Activated T-helper 9 cell treated with anti-CD3 and anti-CD28 coated beads, Interleukin-2, amount 50 U/mL, for 16 hours (primary cell): ENCODE measurements around the gene ANKMY1.
"Not testable (repeated sequence)": the region's sequence is repeated elsewhere in the genome, so short reads cannot be mapped to it uniquely, and the experiment has no call there.

Experiments
- DNase-seq: peaks from one replicate; pipeline ENCODE4 v3.0.0-alpha.2; 2020; ENCODE audit warnings: low read depth

The ANKMY1 gene

DNA sequence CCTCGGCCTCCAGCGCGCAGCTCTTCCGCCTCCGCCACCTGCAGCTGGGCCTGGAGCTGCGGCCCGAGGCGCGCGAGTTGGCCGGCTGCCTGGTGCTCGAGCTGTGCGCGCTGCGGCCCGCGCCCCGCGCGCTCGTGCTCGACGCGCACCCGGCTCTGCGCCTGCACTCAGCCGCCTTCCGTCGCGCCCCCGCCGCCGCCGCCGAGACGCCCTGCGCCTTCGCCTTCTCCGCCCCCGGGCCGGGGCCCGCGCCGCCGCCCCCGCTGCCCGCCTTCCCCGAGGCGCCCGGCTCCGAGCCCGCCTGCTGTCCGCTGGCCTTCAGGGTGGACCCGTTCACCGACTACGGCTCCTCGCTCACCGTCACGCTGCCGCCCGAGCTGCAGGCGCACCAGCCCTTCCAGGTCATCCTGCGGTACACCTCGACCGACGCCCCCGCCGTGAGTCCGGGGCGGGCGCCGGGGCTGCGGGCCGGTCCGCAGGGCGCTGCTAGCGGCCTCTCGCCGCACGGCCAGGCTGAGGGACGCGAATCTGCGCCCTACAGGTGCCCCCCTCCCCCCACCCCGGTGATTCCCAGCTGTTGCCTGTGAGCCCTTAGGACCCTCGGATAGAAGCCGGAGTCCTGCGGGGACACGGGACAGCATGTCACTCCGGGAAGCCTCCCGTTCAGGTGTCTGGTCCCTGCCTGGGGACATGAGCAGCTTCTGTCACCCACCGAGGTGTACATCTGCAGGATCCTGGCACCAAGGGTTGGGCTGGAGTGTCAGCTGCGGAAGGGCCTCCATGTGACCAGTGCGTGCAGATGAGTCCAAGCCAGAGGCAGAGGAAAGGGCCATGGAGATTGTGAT lies 11.1 kb upstream of the ANKMY1 start:
- DNase-seq, result peak; percentile 35

DNA sequence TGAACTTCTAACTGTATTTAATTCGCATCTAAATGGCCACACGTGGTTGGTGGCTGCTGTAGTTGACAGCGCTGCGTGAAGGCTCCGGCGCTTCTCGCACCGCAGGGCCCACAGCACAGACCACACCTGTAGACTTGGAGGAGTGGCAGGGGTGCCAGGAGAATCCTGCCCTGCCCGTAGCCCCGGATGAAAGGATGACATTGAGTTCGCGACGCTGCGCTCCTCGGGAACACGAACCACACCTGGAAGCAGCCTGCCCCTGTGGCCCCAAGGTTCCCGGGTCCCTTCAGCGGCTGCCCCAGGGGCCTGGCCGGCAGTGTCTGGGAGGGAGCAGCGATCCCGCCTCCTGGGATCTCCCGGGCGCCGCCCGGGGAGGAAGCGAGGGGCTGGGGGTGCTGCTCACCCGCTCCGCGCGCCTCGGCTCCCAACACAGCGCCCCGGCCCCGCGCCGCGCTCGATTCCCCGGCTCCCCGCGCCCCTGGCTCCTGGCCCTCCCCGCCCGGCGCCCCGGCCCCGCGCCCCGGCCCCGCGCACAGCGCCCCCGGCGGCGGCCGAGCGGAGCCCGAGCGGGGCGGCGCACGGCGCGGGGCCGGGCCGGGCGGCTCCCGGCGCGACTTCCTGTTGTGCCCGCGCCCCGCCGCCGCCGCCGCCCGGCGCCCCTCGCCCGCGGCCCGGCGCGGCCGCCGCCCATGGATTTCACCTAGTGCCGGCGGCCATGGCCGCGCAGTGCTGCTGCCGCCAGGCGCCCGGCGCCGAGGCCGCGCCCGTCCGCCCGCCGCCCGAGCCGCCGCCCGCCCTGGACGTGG lies 10.3 kb upstream of the ANKMY1 start, which contains the start of gene RNPEPL1:
TSS of gene RNPEPL1 (plus strand) at position 613 of the 806 bp plus-strand sequence. CDS start at position 716, 103 bp downstream.
- peak; percentile 34 for DNase-seq

DNA sequence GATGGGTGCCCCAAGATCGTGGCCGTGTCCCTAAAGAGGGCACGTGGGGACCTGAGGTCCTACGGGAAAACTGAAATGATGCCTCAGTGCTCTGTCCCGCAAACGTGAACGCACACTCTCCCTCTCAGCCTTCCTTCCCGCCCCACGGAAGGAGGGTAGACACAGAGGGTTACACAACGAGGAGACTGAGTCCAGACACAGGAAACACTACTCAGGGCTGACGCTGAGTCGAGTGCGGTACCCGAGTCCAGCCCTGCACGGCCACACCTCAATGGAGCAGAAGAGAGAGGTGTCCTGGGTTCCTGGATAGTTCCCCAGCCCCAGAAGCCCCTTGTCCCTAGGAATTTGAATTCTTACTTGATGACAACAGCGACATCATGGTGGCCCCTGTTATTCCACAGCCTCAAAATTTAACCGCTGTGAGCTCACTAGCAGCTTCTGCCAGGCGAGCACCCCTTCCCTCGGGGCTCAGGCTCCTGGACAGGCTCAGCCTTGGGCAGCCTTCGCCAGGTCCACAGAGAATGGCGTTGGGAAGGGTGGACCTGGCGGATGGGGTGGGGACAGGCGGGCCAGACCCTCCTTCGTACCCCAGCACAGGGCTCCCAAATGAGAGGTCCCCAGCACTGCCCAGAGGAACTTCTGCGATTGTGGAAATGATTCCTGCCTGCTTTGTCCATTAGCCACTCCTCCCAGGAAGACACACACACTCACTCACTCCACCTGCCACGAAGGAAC lies 9.5 kb upstream of the ANKMY1 start:
- DNase-seq, result no peak

DNA sequence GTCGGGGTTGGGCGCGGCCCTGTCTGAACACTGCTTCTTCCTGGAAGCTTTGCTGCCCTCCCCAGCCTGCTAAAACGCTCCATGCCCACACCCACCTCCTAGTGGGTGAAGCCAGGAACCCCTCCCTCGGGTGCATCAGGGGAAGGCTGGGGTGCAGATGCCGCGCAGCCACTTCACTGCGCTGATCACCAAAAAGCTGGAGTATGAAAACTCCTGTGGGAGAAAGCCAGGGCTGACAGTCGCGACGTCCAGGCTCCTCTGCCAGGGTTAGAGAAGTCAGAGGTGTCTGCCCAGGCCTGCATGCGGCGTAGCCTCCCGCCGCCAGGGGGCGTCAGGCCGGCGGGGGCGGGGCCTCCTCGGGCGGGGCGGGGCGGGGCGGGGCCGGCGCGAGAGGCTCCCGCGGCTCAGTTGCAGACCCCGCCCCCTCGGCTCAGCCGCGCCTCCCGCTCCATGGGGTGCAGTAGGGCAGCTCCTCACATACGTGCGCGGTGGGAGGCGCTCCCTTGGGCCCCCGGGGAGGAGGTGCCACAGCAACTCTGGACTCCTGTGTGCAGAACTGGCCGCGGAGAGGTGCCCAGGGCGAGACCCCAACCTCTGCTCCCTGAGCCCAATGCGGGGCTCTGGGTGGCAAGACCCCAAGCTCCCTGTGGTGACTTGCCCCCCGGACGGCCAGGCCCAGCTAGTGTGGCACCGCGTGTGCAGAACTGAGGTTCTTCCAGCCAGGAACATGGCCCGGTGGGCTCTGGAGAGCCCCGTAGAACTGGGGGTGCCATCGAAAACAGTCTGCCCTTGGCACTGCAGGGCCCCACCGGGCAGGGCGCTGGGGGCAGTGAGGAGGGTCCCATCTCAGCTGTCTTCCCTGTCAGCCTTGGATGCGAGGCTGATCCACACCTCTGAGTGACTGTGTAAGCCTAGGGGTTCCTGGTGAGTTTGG lies 8.7 kb upstream of the ANKMY1 start:
- peak; percentile 93 for DNase-seq

DNA sequence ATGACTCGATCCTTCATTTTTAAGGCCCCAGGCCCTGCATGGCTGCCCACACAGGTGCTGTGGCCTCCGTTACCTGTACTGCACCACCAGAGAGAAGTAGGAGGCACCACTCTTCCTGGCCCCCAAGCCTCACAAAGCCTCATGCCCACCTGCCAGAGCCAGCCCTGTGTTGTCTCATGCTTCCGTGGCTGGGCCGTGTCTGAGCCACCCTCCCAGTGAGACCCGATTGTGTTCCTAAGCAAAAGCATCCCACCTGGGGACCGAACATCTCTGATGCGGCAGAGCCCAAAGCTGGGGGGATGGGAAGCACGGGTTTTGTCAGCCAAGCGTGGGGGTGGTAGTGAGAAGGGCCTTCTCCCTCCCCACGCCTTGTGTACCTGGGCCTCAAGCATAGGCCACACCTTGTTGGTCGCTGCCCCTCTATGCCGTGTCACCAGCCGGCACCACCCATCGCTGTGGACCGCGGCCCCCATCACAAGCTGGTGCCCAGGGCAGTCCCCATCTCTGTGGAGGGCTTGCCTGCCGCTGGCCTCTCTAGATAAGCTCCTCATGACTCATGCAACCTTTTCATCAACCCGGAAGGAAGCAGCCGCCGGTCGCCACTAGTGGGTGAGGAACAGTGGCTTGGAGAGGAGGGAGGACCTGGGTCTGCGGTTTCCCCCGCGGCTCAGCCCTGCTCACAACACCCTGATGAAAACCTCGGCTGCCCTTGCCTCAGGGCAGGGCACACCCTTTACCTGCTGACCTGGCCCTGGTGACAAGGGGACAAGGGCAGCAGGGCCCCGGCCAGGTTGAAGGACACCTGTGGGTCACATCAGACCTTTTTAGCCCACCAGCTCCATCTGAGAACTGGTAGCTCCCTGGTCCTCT lies 7.8 kb upstream of the ANKMY1 start:
- peak; percentile 89 for DNase-seq

DNA sequence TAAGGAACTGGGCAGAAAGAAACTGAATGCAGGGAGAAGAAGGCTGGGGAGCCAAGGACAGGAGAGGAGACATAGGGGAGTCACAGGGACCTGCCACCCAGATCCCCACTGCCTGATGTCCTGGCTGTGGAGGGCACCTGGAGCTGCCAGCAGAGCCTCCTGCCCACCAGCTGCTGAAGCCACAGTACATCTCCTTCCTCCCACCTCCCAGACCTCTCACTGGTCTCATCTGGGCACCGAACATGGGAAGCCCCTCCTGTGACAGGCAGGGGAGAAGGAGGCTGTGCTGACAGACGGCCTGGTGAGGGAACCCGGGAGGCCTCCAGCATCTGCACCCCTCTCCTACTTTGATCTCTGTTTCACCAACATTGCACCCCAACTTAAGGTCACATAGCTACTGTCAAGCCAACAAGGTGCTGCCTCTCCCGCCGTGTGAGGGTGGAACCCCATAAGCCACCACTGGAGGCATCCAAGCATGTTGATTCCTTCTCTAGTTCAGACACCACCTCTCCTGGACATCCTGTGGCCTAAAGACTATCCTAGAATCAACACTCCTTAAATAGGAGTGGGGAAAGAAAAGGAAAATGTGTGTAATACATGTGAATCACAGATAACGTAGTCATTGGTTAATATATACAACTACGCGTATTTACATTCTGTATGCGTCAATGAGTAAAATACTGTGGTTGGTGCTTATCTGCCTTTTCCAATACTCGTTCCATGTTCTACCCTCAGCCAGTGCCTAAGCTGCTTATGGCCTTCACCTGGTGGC lies 7.0 kb upstream of the ANKMY1 start:
- DNase-seq, result no peak

DNA sequence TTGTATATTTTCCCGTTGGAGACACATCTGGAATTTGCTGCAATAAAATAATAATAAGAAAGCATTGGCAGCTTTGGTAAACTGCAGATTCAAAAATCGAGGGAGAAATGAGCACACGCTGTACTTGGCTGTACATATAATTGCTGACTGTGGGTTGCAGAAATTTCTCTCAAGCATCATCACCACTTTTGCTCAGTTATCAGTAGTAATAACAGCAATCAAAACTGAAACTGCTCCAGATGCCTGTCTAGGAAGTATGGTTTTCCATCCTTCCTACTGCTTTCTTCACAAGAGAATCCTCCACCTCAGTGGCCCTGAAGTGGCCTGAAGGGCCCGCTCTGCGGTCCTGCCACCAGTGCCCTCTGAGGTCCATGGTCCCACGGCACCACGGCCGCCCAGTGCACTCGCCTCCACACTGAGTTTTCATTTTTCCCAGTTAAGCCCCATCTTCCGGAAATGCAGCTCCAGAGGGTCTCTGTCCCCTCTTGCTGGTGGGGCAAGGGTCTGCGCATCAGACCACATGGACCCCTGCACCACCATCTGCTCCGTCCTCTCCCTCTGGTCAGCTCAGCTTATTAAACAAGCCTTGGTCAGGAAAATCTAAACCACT lies 6.3 kb upstream of the ANKMY1 start:
- DNase-seq, result no peak

DNA sequence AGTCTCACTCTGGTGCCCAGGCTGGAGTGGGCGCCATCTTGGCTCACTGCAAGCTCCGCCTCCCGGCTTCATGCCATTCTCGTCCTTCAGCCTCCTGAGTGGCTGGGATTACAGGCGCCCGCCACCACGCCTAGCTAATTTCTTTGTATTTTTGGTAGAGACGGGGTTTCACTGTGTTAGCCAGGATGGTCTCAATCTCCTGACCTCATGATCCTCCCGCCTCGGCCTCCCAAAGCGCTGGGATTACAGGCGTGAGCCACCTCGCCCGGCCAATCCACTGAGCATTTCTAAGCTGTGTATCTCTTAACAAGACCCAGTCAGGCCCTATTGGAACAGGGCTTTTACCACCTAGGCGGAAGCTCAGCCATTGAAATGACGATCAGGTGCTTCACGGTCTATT lies 5.4 kb upstream of the ANKMY1 start:
- not testable (repeated sequence) for DNase-seq

DNA sequence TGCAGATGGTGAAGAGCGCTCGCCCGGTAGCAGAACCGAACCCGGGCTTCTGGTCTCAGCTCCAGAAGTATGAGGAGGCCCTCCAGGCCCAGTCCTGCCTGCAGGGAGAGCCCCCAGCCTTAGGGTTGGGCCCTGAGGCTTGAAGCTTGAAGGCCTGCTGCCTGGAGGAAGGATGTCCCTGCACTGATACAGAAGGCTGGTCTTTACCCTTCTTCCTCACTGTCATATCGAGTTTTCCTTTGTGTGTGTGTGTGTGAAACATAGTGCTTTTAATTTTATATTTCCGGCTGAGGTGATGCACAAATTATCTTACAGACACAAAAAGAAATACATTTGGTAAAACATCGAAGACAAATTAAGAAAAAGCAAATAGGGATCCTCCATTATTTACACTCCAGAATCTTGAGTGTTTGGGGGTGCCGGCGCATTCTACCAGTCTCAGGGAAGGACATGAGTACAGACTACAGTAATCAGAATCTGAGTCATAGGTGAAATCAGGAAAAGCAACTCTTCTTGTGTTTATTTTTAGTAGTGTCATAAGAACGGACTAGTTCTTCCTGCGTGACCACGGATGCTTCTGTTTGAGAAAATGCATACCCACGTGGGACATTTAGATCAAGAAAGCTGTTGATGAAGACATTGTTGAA lies 3.7 kb upstream of the ANKMY1 start:
- no peak for DNase-seq

DNA sequence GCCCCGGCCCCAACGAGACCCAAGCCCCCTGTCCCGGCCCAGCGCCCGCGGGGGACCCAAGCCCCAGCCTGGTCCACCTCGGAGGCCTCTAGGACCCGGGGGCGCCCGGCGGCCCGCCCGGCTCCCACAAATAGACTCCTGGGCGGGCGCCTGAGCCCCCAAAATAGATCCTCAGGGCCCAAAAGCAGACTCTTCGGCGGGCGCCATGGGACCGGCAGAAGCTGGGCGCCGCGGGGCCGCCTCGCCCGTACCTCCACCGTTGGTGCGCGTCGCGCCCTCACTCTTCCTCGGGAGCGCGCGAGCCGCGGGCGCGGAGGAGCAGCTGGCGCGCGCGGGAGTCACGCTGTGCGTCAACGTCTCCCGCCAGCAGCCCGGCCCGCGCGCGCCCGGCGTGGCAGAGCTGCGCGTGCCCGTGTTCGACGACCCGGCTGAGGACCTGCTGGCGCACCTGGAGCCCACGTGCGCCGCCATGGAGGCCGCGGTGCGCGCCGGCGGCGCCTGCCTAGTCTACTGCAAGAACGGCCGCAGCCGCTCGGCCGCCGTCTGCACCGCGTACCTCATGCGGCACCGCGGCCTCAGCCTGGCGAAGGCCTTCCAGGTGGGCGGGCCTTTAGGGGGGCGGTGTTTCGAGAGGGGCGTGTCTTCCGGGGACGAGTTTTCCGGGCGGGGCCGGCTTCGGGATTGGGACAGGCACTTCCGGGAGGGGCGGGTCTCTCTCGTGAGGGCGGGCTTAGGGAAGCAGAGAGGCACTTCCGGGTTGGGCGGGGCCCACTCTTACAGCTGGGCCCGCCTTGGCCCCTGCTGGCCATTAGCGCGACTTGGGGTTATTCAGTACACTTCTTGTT lies 2.9 kb upstream of the ANKMY1 start:
- peak; percentile 99 for DNase-seq

DNA sequence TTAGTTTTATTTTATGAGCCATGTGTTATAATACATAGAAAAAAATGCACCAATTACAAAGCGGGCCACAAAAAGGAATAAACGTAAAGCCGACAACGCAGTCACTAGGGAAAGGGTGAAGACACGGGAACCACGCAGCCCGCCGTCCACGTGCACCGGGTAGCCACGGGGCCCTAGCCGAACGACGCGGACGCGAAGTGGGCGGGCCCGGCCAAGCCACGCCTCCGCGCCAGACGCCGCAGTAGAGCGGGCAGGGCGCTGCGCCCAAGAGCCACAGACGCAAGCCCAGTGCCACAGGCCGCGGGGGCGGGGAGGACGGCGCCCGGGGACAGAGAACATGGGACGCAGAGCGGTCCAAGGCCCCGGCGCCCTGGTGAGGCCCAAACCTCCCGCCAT lies 2.3 kb upstream of the ANKMY1 start, which contains the start of gene DUSP28:
TSS of gene DUSP28 (plus strand) at position 274 of the 396 bp plus-strand sequence. CDS start 328 bp downstream, outside the sequence.
- peak; percentile 87 for DNase-seq

DNA sequence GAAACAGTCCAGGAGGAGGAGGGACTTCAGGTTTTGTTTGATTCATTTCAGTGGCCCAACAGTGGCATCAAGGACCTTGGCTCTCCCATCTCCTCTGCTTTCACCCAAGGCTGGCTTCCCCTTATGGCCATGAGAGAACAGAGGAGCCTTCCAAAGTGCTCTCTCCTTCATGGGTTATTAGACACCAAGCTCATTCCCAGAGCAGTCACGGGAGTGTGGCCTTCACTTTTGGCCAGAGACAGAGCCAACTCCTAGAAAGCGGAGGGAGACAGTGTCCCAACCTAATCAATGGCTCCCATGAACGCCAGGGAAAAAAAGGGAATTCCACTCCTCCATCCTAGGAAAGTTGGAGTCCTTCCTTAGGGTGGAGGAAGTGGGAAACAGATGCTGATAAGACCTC lies 1.5 kb upstream of the ANKMY1 start:
- no peak for DNase-seq

DNA sequence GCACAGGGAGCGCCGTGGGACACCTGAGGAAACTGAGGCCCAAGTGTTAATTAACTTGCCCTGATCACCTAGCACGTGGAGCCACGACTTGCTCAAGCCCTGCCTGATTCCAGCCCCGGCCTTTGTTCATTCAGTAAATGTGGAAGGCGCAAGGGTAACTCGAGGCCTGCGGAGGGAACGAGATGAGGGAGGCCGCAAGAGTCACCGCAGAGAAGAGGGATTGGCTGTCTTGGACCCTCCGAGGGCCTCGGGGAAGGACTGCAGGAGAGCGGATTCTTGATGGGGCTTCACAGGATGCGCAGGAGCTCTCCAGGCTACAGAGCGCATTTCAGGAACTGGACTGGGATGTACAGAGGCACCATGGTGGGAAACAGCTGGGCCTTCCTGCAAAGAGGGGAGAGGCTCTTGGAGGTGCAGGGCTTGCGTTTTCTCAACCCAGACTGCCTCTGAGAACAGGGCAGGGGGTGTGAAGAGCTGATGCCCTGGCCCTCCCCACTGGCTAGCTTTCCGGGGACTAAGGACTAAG lies 511 bp upstream of the ANKMY1 start:
- no peak for DNase-seq

DNA sequence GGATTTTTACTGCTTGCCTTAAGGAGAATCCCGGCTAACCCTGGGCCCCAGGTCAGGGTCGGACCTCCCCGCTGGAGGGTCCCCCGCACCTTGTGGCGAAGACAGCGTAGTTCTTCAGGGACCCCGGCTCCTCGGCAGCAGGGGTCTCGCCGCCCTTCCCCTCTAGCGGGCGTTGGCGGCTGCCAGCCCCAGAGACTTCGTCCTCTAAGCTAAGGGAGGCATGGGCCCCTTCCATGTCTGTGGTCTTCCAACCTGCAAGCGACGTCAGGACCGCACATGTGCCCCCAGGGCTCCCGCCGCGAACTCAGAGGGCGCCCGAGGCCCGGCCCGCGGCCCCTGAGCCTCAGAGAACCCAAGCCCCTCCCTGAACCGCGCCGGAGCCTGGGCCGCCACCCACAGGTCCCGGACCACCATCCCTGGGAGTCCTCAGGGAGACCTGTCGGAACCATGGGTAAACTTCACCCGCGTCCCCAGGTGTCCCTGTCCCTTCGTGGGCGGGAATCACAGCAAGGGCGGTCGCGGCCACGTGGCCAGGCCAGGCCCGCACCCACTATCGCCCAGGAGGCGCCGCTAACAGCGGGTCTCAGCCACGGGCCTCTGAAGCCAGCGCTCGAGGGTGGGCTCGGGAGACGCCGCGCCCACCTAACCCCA lies 562 bp downstream of the ANKMY1 start:
- no peak for DNase-seq

DNA sequence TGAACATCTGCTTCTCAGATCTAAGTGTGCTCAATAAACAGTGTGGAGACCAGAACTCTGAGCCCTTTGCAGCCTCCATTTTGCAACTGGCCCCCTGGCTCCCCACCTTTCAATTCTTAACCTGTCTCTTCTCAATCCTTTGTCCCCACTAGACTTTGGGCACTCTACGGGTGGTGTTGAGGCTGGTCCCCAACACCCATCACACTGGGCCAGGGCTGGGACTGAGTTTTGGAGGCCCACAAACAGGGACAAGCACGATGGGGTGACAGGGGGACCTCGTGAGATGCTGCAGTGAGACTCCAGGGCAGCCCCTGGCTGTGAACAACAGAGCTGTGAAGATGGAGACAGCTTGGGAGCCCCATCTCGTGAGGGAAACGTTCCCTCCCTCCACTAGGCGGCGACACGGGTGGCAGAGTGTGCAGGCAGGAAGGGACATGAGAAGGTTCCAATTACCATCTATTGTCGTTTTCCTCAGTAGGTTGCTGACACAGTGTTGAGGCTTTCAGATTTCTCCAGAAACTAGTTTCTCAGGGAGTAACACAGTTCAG lies 1.2 kb downstream of the ANKMY1 start:
- peak; percentile 58 for DNase-seq

DNA sequence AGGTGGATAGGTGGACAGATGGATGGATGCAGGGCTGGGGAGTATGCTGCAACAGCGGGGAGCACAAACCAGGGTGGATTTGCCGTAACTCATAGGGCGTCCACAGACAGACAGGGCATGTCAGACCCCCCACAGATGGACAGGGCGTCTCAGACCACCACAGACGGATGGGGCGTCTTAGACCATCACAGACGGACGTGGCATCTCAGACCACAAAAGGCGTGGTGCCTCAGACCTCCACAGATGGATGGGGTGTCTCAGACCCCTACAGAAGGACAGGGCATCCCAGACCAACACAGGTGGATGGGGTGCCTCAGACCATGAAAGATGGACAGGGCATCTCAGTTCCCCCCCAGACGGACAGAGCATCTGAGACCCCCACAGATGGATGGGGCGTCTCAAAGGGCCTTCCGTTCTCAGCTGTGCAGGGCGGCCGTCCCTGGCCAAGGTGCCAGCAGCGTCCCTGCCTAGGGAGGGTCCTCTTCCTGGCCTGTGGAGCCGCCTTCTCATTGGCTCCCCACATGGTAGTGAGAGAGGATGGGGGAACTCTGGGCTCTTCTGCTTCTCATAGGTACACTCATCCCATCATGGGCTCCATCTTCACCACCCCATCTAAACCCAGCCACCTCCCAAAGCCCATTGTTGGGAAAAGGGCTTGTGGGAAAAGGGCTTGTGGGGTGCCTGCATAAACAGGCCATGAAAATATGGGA lies 2.1 kb downstream of the ANKMY1 start:
- no peak for DNase-seq
